ENCODE measurements around the gene MBD3L1. TPM values are rescaled to one million over a fixed set of nuclear protein-coding genes. Genes with fewer than 3 reads are reported as not detected.
A peak's percentile ranks its signal among the peaks of the same experiment; 100 is the strongest.

The MBD3L1 gene
- total RNA-seq = not detected

DNA sequence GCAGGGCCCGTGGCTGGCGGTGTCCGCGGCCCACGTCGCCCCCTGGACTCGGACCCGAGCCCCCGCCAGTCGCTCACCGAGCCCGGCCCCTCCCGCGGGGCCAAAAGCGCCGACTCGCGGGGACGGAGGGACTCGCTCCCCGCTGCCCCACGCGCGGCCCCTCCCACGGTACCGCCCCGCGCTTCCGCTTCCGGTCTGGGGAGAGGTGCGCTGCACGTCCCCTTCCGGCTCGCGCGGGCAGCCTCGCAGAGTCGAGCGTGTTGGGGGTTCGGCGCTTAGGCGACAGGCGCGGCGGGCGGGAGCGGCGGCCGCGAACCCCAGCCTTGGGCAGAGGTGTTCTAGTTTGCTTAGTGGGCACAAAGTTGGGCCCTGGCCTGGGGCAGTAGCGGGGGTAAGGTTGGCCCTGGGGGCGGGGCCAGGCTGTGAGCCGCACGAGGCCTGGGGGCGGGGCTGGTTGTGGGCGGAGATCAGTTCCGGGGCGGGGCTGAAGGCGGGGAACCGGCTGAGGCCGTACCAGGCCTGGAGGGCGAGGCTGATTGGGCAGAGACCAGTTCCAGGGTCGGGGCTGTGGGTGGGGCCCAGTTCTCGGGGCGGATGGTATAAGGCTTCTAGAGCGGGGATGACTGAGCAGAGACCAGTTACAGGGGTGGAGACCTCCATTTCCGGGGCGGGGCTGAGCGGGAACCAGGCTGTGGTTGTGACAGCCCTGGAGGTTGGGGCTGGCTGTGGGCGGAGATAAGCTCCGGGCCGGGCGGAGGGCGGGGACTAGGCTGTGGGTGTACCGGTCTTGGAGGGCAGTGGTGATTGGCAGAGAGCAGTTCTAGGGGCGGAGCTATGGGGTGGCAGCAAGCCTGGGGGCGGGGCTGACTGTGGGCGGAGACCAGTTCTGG is at the start of gene MBD3L1, which contains the start of gene ZNF558:
Gene MBD3L1, plus strand, starts transcription at position 246 of the 890 bp plus-strand sequence. CDS start 10,302 bp downstream, outside the sequence.
Gene ZNF558, minus strand, starts transcription at position 173 of the 890 bp plus-strand sequence. CDS start 9,645 bp downstream, outside the sequence.
- Mint-ChIP-seq H3K4me3 (peak within 1 kb of the TSS; percentile 82), H3K36me3 (ENCODE audit: low read depth) (peaks cover 12% of the 10 kb centered on the region), H3K9me3 (peaks cover 3% of the 10 kb centered on the region), H3K4me1 (ENCODE audit: low read depth) (peaks cover 19% of the 10 kb centered on the region), H3K27ac (peak within 1 kb of the TSS; percentile 86), H3K27me3 (ENCODE audit: low read depth) (no peaks in the 10 kb centered on the region)
- DNase-seq = peak; percentile 100
- intact Hi-C loops (cut with micrococcal nuclease) = loop anchor here (1.0 to 5.0 kb wide), 7 partner anchors 240 to 958 kb away; partner anchors contain the start of genes RAB11B, ZNF317, ZNF414 and ZNF561
- CTCF ChIA-PET = no interaction called here

DNA sequence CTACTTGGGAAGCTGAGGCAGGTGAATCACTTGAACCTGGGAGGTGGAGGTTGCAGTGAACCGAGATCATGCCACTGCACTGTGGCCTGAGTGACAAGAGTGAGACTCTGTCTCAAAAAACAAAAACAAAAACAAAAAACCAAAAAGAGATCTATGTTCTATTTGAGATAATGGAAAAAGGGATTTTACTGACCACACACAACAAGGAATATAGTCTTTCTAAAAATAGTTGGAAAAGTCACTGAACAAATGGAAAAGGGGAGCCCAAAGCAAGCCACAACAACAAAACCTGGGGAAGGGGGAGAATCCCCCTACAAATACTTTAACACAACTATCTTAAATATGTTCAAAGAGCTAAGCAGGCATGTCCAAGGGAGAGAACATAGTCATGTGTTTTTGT is 37.4 kb upstream of the MBD3L1 start:
- H3K36me3 Mint-ChIP-seq (ENCODE audit: low read depth) = peaks cover 6% of the 10 kb centered on the region
- CTCF ChIA-PET = no interaction called here
- no peak for DNase-seq
- H3K4me1 Mint-ChIP-seq (ENCODE audit: low read depth) = no peaks in the 10 kb centered on the region
- no peak overlapping the region for H3K4me3 Mint-ChIP-seq
- no peak overlapping the region for H3K27ac Mint-ChIP-seq
- no peaks in the 10 kb centered on the region for H3K27me3 Mint-ChIP-seq (ENCODE audit: low read depth)
- peaks cover 13% of the 10 kb centered on the region for H3K9me3 Mint-ChIP-seq
- intact Hi-C loops (cut with micrococcal nuclease) = no loop called here

DNA sequence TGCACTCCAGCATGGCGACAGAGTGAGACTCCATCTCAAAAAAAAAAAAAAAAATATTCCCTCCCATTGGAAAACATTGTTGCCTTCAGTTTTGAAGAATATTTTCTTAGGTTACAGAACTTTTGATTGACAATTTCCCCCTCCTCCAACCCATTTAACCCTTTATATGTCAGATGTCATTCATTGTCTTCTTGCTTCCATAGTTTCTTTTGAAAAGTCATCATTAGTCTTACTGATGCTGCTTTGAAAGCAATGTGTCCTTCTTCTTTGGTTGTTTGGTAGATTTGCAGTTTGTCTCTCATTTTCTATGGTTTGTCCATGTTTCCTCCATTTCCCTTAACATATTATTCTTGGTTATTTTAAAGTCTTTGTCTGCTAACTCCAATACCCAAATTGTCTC is 25.5 kb upstream of the MBD3L1 start:
- H3K27ac Mint-ChIP-seq = no peak overlapping the region
- H3K36me3 Mint-ChIP-seq (ENCODE audit: low read depth) = peaks cover 73% of the 10 kb centered on the region
- intact Hi-C loops (cut with micrococcal nuclease) = no loop called here
- DNase-seq = no peak
- no peak overlapping the region for H3K4me3 Mint-ChIP-seq
- H3K9me3 Mint-ChIP-seq = peaks cover 56% of the 10 kb centered on the region
- H3K27me3 Mint-ChIP-seq (ENCODE audit: low read depth) = no peaks in the 10 kb centered on the region
- CTCF ChIA-PET = no interaction called here
- H3K4me1 Mint-ChIP-seq (ENCODE audit: low read depth) = no peaks in the 10 kb centered on the region

DNA sequence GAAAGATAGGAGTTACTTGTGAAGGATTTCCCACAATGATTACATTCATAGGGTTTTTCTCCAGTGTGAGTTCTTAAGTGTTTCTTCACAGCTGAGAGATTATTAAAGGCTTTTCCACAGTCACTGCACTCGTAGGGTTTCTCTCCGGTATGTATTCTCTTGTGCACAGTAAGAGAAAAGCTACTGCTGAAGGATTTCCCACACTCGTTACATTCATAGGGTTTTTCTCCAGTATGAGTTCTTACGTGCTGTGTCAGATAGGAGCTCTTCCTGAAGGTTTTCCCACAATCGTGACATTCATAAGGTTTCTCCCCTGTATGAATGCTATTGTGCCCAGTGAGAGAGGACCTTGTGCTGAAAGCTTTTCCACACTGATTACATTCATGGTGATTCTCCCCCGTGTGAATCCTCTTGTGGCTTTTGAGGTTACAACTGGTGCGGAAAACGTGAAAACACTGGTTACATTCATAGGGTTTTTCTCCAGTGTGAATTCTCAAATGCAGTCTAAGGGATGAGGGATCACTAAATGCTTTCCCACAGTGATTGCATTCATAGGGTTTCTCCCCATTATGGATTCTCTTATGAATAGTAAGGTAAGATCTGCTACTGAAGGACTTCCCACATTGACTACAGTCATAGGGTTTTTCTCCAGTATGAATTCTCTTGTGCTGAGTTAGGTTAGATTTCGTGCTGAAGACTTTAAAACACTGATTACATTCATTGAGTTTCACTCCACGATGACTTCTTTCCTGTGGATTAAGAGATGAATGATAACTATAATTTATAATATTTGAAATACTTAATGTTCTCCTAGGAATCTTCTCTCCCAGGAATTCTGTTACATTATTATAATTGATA is 20.6 kb upstream of the MBD3L1 start:
- Mint-ChIP-seq H3K9me3 (peaks cover 75% of the 10 kb centered on the region), H3K36me3 (ENCODE audit: low read depth) (peaks cover 90% of the 10 kb centered on the region), H3K4me3 (no peak overlapping the region), H3K27ac (no peak overlapping the region), H3K4me1 (ENCODE audit: low read depth) (no peaks in the 10 kb centered on the region), H3K27me3 (ENCODE audit: low read depth) (no peaks in the 10 kb centered on the region)
- CTCF ChIA-PET = no interaction called here
- intact Hi-C loops (cut with micrococcal nuclease) = no loop called here
- DNase-seq = no peak

DNA sequence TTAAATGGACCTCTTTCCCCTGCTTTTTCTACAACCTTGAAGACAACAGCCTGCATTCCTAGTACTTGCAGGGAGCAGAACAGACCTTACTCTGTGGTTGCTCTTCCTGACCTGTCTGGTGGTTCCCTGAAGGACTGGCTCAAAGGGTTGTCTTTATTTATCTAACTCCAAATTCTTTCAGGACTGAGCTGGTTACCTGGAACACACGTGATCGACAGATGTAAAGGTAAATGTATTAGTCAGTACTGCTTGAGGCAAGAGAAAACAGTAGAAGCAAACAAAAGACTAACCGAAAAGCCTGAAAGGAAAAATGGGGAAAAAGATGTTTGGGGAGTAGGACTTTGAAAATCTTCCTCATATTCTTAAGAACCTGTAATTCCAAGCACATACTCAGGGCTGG is 18.0 kb upstream of the MBD3L1 start:
- Mint-ChIP-seq H3K27ac (no peak overlapping the region), H3K36me3 (ENCODE audit: low read depth) (peaks cover 94% of the 10 kb centered on the region), H3K4me1 (ENCODE audit: low read depth) (no peaks in the 10 kb centered on the region), H3K4me3 (no peak overlapping the region), H3K27me3 (ENCODE audit: low read depth) (no peaks in the 10 kb centered on the region), H3K9me3 (peaks cover 73% of the 10 kb centered on the region)
- no peak for DNase-seq
- CTCF ChIA-PET = no interaction called here
- intact Hi-C loops (cut with micrococcal nuclease) = no loop called here

DNA sequence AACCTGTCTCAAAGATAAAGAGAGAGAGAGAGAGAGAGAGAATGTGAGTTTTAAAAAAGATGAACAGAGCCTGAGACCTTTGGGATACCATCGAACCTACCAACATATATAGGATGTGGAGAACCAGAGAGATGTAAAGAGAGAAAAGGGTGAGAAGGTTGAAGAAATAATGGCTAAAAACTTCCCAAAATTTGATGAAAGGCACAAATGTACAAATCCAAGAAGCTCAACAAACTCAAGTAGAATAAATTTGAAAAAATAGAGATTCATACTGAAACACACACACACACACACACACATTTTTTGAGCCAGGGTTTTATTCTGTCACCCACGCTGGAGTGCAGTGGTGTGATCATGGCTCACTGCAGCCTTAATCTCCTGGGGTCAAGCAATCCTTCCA is 16.4 kb upstream of the MBD3L1 start:
- no peaks in the 10 kb centered on the region for H3K27me3 Mint-ChIP-seq (ENCODE audit: low read depth)
- H3K9me3 Mint-ChIP-seq = peaks cover 70% of the 10 kb centered on the region
- H3K4me3 Mint-ChIP-seq = no peak overlapping the region
- intact Hi-C loops (cut with micrococcal nuclease) = no loop called here
- CTCF ChIA-PET = no interaction called here
- H3K27ac Mint-ChIP-seq = no peak overlapping the region
- H3K4me1 Mint-ChIP-seq (ENCODE audit: low read depth) = no peaks in the 10 kb centered on the region
- DNase-seq = no peak
- H3K36me3 Mint-ChIP-seq (ENCODE audit: low read depth) = peaks cover 99% of the 10 kb centered on the region

DNA sequence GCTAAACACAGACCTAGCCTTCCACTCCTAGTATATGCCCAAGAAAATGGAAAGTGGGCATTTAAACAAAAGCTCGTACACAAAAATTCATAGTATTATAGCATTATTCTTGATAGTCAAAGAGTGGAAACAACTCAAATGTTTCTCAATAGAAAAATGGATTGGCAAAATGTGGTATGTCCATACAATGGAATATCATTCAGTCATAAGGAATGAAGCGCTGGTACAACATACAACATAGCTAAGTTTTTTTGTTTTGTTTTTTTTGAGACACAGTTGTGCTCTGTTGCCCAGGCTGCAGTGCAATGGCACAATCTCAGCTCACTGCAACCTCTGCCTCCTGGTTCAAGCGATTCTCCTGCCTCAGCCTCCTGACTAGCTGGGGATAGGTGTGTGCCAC is 11.9 kb upstream of the MBD3L1 start:
- no peak overlapping the region for H3K4me3 Mint-ChIP-seq
- H3K9me3 Mint-ChIP-seq = peaks cover 38% of the 10 kb centered on the region
- no peak for DNase-seq
- CTCF ChIA-PET = interaction anchor here (0.5 to 0.6 kb wide), 2 partner anchors 14 to 301 kb away, joined by 3 to 4 read pairs; no protein-coding TSS in a partner anchor
- H3K4me1 Mint-ChIP-seq (ENCODE audit: low read depth) = no peaks in the 10 kb centered on the region
- intact Hi-C loops (cut with micrococcal nuclease) = no loop called here
- no peaks in the 10 kb centered on the region for H3K27me3 Mint-ChIP-seq (ENCODE audit: low read depth)
- H3K36me3 Mint-ChIP-seq (ENCODE audit: low read depth) = peaks cover 97% of the 10 kb centered on the region
- H3K27ac Mint-ChIP-seq = no peak overlapping the region

DNA sequence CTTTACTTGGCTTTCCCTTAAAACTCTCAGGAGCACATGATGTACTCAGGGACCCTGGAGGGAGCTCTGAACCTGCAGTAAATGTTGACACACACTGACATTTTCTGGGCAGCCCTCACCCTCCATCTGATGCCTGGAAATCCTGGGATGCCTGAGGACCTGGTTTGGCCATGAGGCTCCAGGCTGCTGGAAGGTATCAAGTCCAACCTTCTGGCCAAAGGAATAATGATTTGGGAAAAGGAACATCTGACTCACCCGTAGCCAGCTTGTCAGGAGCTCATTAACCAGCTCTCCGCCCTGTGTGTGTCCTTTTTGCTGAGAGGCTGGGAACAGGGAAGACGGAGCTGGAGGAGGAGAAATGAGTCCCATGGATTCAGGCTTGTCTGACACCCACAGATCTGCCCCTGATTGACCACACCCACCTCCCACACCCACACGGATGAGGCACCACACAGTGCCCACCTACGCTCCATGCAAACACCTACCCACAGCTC is 10.4 kb upstream of the MBD3L1 start:
- Mint-ChIP-seq H3K9me3 (peaks cover 26% of the 10 kb centered on the region), H3K27ac (no peak overlapping the region), H3K4me3 (no peak overlapping the region), H3K27me3 (ENCODE audit: low read depth) (no peaks in the 10 kb centered on the region), H3K4me1 (ENCODE audit: low read depth) (no peaks in the 10 kb centered on the region), H3K36me3 (ENCODE audit: low read depth) (peaks cover 91% of the 10 kb centered on the region)
- DNase-seq = no peak
- CTCF ChIA-PET = no interaction called here
- intact Hi-C loops (cut with micrococcal nuclease) = no loop called here

DNA sequence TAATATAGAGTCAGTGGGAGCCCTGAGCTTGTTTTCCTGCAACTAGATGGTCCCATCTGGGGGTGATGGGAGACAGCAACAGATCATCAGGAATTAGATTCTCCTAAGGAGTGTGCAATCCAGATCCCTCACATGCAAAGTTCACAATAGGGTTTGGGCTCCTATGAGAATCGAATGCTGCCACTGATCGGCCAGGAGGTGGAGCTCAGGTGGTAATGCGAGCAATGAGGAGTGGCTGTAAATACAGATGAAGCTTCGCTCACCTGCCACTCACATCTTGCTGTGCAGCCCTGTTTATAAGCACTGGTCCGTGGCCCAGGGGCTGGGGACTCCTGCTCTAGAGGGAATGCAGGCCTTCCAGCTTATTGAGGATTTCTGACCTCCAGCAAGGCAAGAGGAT is 5.8 kb upstream of the MBD3L1 start:
- Mint-ChIP-seq H3K36me3 (ENCODE audit: low read depth) (peaks cover 64% of the 10 kb centered on the region), H3K9me3 (peaks cover 3% of the 10 kb centered on the region), H3K27me3 (ENCODE audit: low read depth) (no peaks in the 10 kb centered on the region), H3K27ac (no peak overlapping the region), H3K4me3 (no peak overlapping the region), H3K4me1 (ENCODE audit: low read depth) (peaks cover 16% of the 10 kb centered on the region)
- CTCF ChIA-PET = no interaction called here
- intact Hi-C loops (cut with micrococcal nuclease) = no loop called here
- DNase-seq = no peak

DNA sequence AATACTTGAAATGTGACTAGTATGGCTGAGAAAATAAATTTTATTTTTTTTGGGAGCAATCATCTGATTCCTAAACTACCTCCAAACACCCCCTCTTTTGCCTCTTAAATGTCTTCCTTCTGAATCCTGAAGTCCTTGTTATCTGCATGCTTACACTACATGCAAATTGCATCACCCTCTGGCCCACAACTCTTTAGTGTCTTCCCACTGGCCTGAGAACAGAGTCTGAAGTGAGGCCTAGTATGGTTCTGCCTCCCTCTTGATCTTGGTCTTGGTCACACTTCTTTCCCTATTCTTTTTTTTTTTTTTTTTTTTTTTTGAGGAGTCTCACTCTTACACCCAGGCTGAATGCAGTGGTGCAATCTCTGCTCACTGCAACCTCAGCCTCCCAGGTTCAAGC is 4.9 kb upstream of the MBD3L1 start:
- peaks cover 3% of the 10 kb centered on the region for H3K9me3 Mint-ChIP-seq
- H3K4me3 Mint-ChIP-seq = no peak overlapping the region
- H3K27ac Mint-ChIP-seq = no peak overlapping the region
- CTCF ChIA-PET = no interaction called here
- no peaks in the 10 kb centered on the region for H3K27me3 Mint-ChIP-seq (ENCODE audit: low read depth)
- peaks cover 55% of the 10 kb centered on the region for H3K36me3 Mint-ChIP-seq (ENCODE audit: low read depth)
- intact Hi-C loops (cut with micrococcal nuclease) = no loop called here
- peaks cover 18% of the 10 kb centered on the region for H3K4me1 Mint-ChIP-seq (ENCODE audit: low read depth)
- no peak for DNase-seq

DNA sequence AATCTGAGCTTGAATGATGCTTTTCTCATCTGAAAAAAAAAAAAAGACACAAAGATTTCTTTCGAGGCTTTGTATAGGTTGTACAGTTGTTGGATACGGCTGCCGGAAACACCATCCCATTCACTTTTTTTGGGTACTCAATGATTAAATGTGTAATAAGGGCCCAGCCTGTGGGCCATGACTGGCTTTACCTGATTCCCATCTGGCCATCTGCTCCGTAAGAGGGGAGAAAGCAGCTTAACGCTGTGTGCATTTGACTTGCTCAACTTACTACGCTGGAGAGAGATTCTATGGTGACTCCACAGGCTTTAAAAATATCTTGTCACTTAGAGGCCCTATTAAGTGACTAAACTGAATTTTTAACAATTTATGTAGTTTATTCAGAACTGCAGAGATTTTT is 804 bp upstream of the MBD3L1 start:
- peaks cover 22% of the 10 kb centered on the region for H3K36me3 Mint-ChIP-seq (ENCODE audit: low read depth)
- no peaks in the 10 kb centered on the region for H3K27me3 Mint-ChIP-seq (ENCODE audit: low read depth)
- intact Hi-C loops (cut with micrococcal nuclease) = loop anchor here (5.0 kb wide), 4 partner anchors 239 to 791 kb away; partner anchors contain the start of genes ZNF317, ZNF561 and ZNF699
- peaks cover 3% of the 10 kb centered on the region for H3K9me3 Mint-ChIP-seq
- H3K27ac Mint-ChIP-seq = peak overlapping the region; percentile 86
- no peak for DNase-seq
- CTCF ChIA-PET = no interaction called here
- peak overlapping the region; percentile 82 for H3K4me3 Mint-ChIP-seq
- peaks cover 21% of the 10 kb centered on the region for H3K4me1 Mint-ChIP-seq (ENCODE audit: low read depth)

DNA sequence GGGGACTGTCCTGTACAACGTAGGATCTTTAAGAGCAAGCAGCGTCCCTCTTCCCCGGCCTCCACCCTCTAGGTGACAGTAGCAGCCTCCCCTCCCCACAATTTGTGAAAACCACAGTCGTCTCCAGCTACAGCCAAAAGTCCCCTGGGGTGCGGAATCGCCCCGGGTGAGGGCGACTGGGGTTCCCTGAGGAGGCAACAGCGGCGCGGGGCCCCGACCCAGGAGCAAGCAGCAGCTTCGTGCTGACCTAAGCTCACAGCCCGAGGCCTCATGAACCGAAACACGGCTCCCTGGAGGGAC is 395 bp upstream of the MBD3L1 start:
- intact Hi-C loops (cut with micrococcal nuclease) = loop anchor here (1.0 to 5.0 kb wide), 7 partner anchors 239 to 959 kb away; partner anchors contain the start of genes RAB11B, ZNF317, ZNF414 and ZNF561
- CTCF ChIA-PET = no interaction called here
- H3K27ac Mint-ChIP-seq = peak overlapping the region; percentile 86
- peaks cover 18% of the 10 kb centered on the region for H3K36me3 Mint-ChIP-seq (ENCODE audit: low read depth)
- no peaks in the 10 kb centered on the region for H3K27me3 Mint-ChIP-seq (ENCODE audit: low read depth)
- H3K4me1 Mint-ChIP-seq (ENCODE audit: low read depth) = peaks cover 21% of the 10 kb centered on the region
- H3K4me3 Mint-ChIP-seq = peak overlapping the region; percentile 82
- DNase-seq = peak; percentile 48
- H3K9me3 Mint-ChIP-seq = peaks cover 3% of the 10 kb centered on the region
